ENCODE data around the gene ELSPBP1.
"Not testable (repeated sequence)": the region's sequence is repeated elsewhere in the genome, so short reads cannot be mapped to it uniquely, and the experiment has no call there.

Gene ELSPBP1

DNA sequence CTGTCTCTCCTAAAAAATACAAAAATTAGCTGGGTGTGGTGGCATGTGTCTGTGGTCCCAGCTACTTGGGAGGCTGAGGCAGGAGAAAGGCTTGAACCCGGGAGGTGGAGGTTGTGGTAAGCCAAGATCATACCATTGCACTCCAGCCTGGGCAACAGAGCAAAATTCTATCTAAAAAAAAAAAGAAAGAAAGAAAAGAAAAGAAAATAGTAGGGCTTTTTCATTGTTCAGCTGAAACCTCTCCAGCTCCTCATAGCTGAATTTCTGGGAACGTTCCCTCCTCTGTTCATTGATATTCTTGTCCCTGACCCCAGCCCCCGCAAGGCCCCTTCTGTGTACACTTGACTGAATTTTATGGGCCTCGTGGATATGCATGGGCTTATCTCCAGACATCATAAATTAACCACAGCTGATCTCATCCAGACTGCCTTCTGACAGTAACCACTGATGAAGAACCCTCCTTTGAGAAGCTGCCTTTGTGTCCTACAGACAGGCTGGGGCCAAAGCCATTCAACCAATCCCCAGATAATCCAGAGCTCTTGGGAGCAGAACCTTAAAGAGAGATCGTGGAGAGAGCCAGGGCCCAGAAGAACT, at the start of gene ELSPBP1:
Gene ELSPBP1, plus strand, starts transcription at position 424 of the 594 bp plus-strand sequence. CDS start 14,036 bp downstream, outside the sequence.
- no peak for DNase-seq

- DNase-seq = not testable (repeated sequence)
These were observed 44.4 kb upstream of the ELSPBP1 start for GRCh38 chr19:47949852-47950521.

DNA sequence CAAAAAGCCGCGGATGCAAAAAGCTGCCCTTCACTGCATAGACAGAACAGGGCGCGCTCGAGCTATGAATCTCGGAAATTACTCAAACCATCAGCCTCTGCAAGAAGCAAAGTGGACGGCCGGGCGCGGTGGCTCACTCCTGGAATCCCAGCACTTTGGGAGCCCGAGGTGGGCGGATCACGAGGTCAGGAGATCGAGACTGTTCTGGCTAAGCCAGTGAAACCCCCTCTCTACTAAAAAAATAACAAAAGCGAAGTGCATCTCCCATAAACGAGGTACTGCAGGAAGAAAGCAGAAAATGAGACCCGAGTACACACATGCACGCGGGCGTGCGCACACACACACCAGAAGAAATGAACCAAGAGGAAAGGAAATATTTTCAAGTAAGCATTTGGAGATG, 42.3 kb upstream of the ELSPBP1 start:
- DNase-seq = not testable (repeated sequence)

DNA sequence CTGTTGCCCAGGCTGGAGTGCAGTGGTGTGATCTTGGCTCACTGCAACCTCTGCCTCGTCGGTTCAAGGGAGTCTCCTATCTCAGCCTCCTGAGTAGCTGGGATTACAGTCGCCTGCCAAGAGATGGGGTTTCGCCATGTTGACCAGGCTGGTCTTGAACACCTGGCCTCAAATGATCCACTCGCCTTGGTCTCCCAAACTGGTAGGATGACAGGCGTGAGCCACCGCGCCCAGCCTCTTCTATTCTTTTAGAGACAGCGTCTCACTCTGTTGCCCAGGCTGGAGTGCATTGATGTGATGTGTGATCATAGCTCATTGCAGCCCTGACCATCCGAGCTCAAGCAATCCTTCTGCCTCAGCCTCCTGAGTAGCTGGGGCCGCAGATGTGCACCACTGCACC, 38.5 kb upstream of the ELSPBP1 start:
- not testable (repeated sequence) for DNase-seq

DNA sequence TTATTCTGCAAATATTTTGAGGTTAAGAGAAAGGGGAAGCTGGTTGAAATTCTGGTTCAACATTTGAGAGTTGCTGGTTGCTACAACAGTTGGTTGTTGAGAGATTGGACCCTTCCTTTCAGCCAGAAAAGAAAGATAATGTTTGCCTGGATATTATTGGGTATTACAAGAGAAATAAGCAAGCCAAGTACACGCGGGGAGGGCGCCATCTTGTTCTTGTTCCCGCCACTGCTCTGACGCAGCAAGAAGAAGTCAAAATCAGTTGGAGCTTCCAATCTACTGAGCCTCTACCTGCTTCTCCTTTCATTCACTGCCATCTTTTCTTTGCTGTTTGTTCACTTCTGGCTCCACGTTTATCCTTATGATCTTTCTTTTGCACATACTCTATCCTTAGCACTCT, 20.9 kb upstream of the ELSPBP1 start:
- DNase-seq = no peak

DNA sequence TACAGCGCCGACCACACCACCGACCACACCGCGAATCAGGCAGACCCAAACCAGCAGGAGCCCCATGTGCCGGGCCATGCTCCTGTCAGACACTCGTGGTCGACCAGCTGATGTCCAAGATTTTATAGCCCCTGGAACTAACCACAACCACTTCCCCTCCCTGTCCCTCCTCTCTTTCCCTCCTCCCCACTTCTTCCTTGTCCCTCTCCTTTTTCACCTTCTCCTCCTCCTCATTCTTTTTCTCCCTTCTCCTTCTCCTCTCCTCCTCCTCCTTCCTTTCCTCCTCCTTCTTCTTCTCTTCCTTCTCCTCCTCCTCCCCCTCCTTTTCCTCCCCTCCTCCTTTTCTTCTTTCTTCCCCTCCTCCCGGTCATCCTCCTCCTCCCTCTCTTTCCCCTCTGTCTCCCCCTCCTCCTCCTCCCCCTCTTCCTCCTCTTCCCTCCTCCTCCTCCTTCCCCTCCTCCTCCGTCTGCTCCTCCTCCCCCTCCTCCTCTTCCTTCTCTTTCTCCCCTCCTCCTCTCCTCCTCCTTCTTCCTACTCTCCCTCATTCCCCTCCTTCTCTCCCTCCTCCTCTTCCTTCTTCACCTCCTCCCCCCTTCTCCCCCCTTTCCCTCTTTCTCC, 3.1 kb upstream of the ELSPBP1 start:
- no peak for DNase-seq

DNA sequence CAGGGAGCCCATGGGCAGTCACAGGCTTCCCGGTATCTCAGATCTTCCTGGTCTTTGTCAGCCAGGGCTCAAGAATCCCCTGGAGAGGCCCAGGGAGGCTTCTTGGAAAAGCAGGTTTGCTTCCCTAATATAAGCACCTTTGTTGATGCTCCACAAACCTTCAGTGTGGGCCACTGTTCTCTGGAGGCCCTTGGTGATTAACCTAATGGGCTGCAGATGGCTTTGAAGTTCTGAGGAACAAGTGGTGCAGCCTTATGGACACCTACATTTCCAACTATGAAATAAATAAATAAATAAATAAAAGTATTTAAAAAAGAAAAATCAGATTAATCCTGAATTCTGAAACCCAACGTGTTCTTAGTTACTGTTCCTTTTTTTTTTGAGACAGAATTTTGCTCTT, 2.4 kb upstream of the ELSPBP1 start, which contains the start of gene BSPH1:
Gene BSPH1, minus strand, starts transcription at position 101 of the 400 bp plus-strand sequence. Its CDS starts 89 bp downstream, at position 12.
- no peak for DNase-seq

DNA sequence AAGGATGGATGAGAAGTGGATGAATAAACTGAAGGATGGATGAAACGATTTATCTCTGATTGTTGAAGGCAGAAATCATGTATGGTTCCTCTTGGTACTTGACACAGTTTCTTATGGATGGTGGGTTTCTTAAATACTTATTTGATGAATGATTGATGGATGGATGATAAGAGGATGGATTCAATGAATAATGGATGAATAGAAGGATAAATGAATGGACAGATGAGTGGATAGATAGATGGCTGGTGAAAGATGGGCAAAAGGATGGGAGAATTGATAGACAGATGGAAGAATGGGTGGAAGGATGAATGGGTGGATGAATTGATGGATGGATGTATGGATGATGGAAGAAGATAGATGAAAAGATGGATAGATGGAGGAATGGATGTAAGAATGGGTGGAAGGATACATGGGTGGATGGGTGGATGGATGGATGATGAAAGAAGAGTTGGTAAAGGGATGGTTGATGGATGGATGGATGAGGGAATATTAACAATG, 1.8 kb downstream of the ELSPBP1 start:
- DNase-seq = no peak

- DNase-seq = no peak
These were observed 4.4 kb downstream of the ELSPBP1 start for GRCh38 chr19:47998800-47999199.

DNA sequence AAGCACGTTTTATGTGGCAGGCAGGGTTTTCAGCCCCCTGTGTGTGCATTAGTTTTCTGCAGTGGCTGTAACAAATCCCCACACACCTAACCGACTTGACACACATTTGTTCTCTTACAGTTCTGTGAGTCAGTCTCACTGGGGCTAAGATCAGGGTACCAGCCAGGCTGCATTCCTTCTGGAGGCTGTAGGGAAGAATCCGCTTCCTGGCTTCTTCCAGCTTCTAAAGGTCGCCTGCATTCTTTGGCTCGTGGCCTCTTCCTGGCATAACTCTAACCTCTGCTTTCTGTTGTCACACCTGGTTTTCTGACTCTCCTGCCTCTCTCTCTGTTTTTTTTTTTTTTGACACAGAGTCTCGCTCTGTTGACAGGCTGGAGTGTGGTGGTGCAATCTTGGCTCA, 6.4 kb downstream of the ELSPBP1 start:
- DNase-seq = no peak

GRCh38 chr19:48004236-48004635, 9.8 kb downstream of the ELSPBP1 start:
- no peak for DNase-seq

- DNase-seq = no peak
These were observed 12.3 kb downstream of the ELSPBP1 start for GRCh38 chr19:48006762-48007161.

- DNase-seq = no peak
These were observed 16.7 kb downstream of the ELSPBP1 start for GRCh38 chr19:48010932-48011758.

GRCh38 chr19:48020686-48021085, 26.3 kb downstream of the ELSPBP1 start:
- no peak for DNase-seq

DNA sequence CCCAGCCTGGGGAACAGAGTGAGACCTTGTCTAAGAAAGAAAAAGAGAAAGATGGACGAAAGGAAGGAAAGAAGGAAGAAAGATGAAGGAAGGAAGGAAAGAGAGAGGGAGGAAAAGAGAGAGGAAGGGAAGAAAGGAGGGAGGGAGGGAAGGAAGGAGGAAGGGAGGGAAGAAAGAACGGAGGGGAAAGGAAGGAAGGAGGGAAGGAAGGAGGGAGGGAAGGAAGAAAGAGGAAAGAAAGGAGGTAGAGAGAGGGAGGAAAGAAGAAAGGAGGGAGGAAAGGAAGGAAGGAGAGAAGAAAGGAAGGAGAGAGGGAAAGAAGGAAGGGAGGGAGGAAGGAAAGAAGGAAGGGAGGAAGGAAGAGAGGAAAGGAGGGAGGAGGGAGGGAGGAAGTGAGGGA, 28.6 kb downstream of the ELSPBP1 start:
- DNase-seq = no peak

- no peak for DNase-seq
These were observed 29.1 kb downstream of the ELSPBP1 start for GRCh38 chr19:48023518-48023917.

- DNase-seq = no peak
These were observed 31.0 kb downstream of the ELSPBP1 start for GRCh38 chr19:48025480-48025879.

- no peak for DNase-seq
These were observed 35.0 kb downstream of the ELSPBP1 start for GRCh38 chr19:48029431-48029830.

DNA sequence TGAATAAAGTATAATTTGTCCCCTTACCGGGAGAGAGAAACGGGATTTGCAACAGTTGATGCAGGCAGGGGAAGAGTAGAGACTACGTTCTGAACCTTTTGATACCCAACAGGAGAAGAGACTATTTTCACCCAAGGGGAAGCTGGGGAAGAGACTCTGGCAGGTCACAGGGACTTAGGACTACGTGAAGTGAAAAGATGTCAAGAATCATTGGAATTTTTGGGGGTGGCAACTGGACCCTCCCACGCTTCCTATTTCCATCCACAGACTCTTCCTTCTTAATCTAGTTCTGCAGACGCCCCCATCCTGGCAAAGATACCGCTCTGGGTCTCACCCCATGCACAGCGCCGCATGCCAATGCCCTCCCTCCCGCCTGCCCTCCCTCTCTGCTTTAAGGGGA, 35.6 kb downstream of the ELSPBP1 start:
- no peak for DNase-seq

- DNase-seq = no peak
These were observed 39.2 kb downstream of the ELSPBP1 start for GRCh38 chr19:48033604-48034003.

GRCh38 chr19:48036765-48037164, 42.3 kb downstream of the ELSPBP1 start:
- no peak for DNase-seq

- DNase-seq = no peak
These were observed 47.6 kb downstream of the ELSPBP1 start for GRCh38 chr19:48041877-48042580.

All from CD4-positive, alpha-beta T cell treated with Interleukin-4 for 4 hours (primary cell).